ENCODE data around the gene PTPRG. TPM values are rescaled to one million over a fixed set of nuclear protein-coding genes. Genes with fewer than 3 reads are reported as not detected.

PTPRG gene
- total RNA-seq, 2 experiments from 2014 or later = 0.13 to 0.70 TPM

GRCh38 chr3:62132027-62132602, 570.7 kb downstream of the PTPRG start:
- Histone ChIP-seq H3K27ac (ENCODE audit: low read depth, low read length, poor library complexity, severe bottlenecking) (no peak overlapping the region), H3K4me1 (ENCODE audit: insufficient read depth, low read length, poor library complexity, severe bottlenecking) (no peaks in the 10 kb centered on the region), H3K4me3 (ENCODE audit: low read depth, low read length, poor library complexity, severe bottlenecking) (no peak overlapping the region), H3K36me3 (ENCODE audit: insufficient read depth, low read length) (no peaks in the 10 kb centered on the region), H3K4me2 (ENCODE audit: low read length) (no peak overlapping the region), H4K20me1 (ENCODE audit: insufficient read depth, low read length) (no peaks in the 10 kb centered on the region), H3K79me2 (ENCODE audit: insufficient read depth, low read depth, low read length) (no peaks in the 10 kb centered on the region), H2AFZ (ENCODE audit: low read length) (no peak overlapping the region), H3K9me3 (ENCODE audit: low read length) (no peaks in the 10 kb centered on the region), H3K9me2 (ENCODE audit: insufficient read depth, low read length) (no peaks in the 10 kb centered on the region)
- intact Hi-C loops (cut with micrococcal nuclease; ENCODE audit: unreplicated experiment) = no loop called here
- no TSS peak for BruUV-seq (replicated peaks)
- TF ChIP-seq CTCF (conservative IDR thresholded peaks at IDR 0.05; ENCODE audit: low read length) (no peak), EZH2phosphoT487 (IDR thresholded peaks at IDR 0.05; ENCODE audit: borderline replicate concordance, low read depth, low read length) (no peak)
- ChIA-PET CTCF (ENCODE audit: unreplicated experiment) (no interaction called here), POLR2A (no interaction called here)
- no peak for DNase-seq (ENCODE audit: low spot score)

GRCh38 chr3:62133015-62133414, 571.6 kb downstream of the PTPRG start:
- Histone ChIP-seq H2AFZ (ENCODE audit: low read length) (no peak overlapping the region), H3K27ac (ENCODE audit: low read depth, low read length, poor library complexity, severe bottlenecking) (no peak overlapping the region), H3K9me2 (ENCODE audit: insufficient read depth, low read length) (no peaks in the 10 kb centered on the region), H3K36me3 (ENCODE audit: insufficient read depth, low read length) (no peaks in the 10 kb centered on the region), H4K20me1 (ENCODE audit: insufficient read depth, low read length) (no peaks in the 10 kb centered on the region), H3K4me2 (ENCODE audit: low read length) (no peak overlapping the region), H3K79me2 (ENCODE audit: insufficient read depth, low read depth, low read length) (no peaks in the 10 kb centered on the region), H3K9me3 (ENCODE audit: low read length) (no peaks in the 10 kb centered on the region), H3K4me1 (ENCODE audit: insufficient read depth, low read length, poor library complexity, severe bottlenecking) (no peaks in the 10 kb centered on the region), H3K4me3 (ENCODE audit: low read depth, low read length, poor library complexity, severe bottlenecking) (no peak overlapping the region)
- ChIA-PET POLR2A (no interaction called here), CTCF (ENCODE audit: unreplicated experiment) (no interaction called here)
- BruUV-seq (replicated peaks) = no TSS peak
- intact Hi-C loops (cut with micrococcal nuclease; ENCODE audit: unreplicated experiment) = no loop called here
- DNase-seq (ENCODE audit: low spot score) = no peak
- TF ChIP-seq EZH2phosphoT487 (IDR thresholded peaks at IDR 0.05; ENCODE audit: borderline replicate concordance, low read depth, low read length) (no peak), CTCF (conservative IDR thresholded peaks at IDR 0.05; ENCODE audit: low read length) (no peak)

- intact Hi-C loops (cut with micrococcal nuclease; ENCODE audit: unreplicated experiment) = no loop called here
- H3K4me3 ChIP-seq (ENCODE audit: low read depth, low read length, poor library complexity, severe bottlenecking) = no peak overlapping the region
- no peak overlapping the region for H3K27ac ChIP-seq (ENCODE audit: low read depth, low read length, poor library complexity, severe bottlenecking)
- H4K20me1 ChIP-seq (ENCODE audit: insufficient read depth, low read length) = no peaks in the 10 kb centered on the region
- no TSS peak for BruUV-seq (replicated peaks)
- no peaks in the 10 kb centered on the region for H3K9me2 ChIP-seq (ENCODE audit: insufficient read depth, low read length)
- H3K36me3 ChIP-seq (ENCODE audit: insufficient read depth, low read length) = no peaks in the 10 kb centered on the region
- POLR2A ChIA-PET = interaction anchor here (0.7 kb wide), 1 partner anchor 258 kb away, joined by 3 read pairs; no protein-coding TSS in a partner anchor
- H2AFZ ChIP-seq (ENCODE audit: low read length) = no peak overlapping the region
- no peak overlapping the region for H3K4me2 ChIP-seq (ENCODE audit: low read length)
- H3K9me3 ChIP-seq (ENCODE audit: low read length) = no peaks in the 10 kb centered on the region
- no peak for TF ChIP-seq CTCF (conservative IDR thresholded peaks at IDR 0.05; ENCODE audit: low read length)
- no peak for TF ChIP-seq EZH2phosphoT487 (IDR thresholded peaks at IDR 0.05; ENCODE audit: borderline replicate concordance, low read depth, low read length)
- no peaks in the 10 kb centered on the region for H3K79me2 ChIP-seq (ENCODE audit: insufficient read depth, low read depth, low read length)
- CTCF ChIA-PET (ENCODE audit: unreplicated experiment) = no interaction called here
- DNase-seq (ENCODE audit: low spot score) = no peak
- no peaks in the 10 kb centered on the region for H3K4me1 ChIP-seq (ENCODE audit: insufficient read depth, low read length, poor library complexity, severe bottlenecking)
Observed at GRCh38 chr3:62134061-62134496, 572.7 kb downstream of the PTPRG start.
